HL-60/S4 (cell line): ENCODE measurements around the gene A4GALT.

Experiments
- in situ Hi-C: fragments of 300-500 bp; cut with MboI; formaldehyde crosslinking; loops from 2 replicates; pipeline ENCODE4 v1.14.3; 2022; ENCODE audit warnings: low sequenced_read_pairs

The A4GALT gene

DNA sequence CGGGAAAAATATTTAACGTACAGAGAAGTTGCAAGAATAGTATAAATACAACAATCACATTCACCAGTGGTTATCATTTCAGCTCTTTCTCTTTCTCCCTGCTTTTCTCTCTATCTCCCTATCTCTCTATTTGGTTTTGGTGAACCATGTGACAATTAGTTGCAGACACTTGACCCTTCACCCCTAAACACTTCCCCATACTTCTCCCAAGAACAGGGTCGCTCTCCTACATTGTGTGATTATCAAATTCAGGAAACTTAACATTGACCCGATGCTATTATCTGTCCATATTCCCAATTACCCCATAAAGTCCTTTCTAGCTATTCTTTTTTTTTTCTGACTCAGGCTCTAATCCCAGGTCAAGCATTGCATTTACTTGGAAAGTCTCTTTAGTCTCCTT lies 66.7 kb downstream of the A4GALT start:
- in situ Hi-C loops: no loop called here

DNA sequence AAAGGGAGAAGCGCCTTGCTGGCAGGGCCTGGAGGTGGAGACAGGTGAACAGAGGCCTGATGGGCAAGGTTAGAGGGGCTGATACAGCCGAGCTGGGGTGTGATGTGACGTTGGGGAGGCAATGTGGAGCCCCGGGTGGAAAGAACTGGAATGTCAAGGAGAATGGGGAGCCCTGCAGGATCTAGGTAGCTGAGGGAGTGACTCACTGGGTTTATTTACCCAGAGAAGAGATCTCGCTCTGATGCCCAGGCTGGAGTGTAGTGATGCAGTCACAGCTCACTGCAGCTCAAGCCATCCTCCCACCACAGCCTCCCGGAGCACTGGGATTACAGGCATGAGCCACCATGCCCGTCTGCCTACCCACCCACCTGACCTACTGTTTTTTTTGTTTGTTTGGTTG lies 69.5 kb downstream of the A4GALT start:
- in situ Hi-C loops: no loop called here

DNA sequence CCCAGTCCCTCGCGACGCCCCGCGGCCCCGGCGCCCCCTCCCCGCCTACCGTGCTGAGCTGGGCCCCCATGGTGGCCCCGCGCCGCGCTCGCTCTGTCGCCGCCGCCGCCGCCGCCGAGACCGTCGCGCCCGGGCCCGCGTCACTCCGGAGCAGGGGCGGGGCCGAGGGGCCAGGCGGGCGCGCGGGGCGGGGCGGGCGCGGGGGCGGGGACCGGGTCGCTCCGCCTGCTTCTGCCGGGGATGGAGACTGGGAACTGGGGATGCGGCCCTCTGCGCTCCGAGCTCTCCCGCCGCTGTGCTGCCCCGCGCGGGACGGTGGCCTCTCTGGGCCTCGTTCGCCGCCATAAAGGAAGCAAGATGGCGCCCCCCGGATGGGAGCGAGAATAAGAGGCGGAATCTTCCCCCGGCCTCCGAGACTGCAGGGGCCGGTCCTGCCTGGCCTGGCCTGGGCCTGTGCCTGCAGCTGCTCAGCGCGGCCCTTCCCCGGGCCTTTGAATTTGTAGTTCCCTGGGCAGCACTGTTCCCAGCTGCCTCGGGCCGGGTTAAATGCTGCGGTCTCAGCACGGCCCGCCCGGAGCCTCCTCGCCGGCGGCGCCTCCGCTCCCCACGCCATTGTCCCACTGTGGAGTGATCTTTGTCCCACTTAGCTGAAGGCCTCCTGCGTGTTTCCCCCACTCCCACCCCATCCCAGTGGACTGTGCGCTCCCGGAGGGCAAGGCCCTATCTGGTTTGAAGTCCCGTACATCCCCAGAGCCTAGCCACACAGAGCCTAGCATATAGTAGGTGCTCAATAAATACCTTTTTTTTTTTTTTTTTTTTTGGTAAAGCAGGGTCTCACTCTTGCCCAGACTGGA lies 71.2 kb downstream of the A4GALT start, which contains the start of gene CYB5R3:
Gene CYB5R3 (minus strand): TSS at position 147 of the 854 bp plus-strand sequence. CDS start 77 bp downstream, at position 70.
- in situ Hi-C loops: no loop called here

DNA sequence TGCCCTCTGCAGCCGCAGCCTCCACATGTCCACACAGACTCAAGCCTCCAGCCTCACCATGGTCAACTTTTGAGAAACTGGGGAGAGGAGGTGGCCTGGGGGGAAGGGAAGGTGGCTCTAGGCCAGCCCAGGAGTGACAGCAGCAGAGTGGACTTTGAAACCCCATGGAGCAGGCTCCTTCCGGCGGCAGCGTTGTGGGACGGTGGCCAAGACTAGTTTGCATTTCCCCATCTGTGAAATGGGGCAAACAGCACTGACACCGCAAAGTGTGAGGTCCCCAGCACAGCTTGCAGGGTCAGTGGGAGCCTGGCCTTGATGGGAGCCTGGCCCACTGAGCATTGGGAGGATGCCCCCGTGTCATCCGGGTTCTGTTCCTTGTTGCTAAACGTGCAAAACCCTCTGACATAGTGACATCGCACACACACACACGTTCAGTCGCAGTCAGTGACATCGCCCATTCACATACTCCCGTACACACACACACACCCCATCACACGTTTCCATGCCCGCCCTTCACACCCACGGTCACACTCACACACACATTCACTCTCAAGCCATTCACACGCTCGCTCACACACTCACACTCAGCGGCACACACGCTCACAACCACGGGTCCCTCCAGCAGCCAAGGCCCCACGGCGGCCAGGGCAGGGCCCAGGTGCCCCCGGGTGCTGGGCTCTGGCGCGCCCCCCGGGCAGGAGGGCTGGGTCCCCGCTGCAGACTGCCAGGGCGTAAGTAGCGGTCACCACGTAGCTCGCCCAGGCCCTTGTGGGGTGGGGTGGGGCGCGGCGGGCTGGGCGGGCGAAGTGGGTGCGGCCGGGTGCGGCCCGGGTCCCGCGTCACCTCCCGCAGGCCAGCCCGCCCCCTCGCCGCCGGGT lies 72.1 kb downstream of the A4GALT start:
- in situ Hi-C loops: no loop called here

DNA sequence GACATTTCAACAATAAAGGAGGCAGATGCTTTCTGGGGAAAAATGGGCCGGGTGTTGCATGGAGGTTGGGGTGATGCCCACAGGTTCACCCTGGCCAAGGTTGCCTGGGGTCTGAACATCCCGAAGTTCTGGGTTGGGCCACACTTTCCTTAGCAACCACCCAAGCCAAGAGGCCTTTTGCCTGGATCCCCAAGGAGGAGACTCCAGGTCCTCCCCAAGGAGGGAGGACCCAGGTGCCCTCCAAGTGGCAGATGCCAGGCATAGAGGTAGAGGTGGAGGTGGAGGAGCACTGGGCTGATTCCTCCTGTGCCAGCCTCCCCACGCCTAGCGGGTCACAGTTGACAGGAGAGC lies 72.7 kb downstream of the A4GALT start:
- in situ Hi-C loops: no loop called here

DNA sequence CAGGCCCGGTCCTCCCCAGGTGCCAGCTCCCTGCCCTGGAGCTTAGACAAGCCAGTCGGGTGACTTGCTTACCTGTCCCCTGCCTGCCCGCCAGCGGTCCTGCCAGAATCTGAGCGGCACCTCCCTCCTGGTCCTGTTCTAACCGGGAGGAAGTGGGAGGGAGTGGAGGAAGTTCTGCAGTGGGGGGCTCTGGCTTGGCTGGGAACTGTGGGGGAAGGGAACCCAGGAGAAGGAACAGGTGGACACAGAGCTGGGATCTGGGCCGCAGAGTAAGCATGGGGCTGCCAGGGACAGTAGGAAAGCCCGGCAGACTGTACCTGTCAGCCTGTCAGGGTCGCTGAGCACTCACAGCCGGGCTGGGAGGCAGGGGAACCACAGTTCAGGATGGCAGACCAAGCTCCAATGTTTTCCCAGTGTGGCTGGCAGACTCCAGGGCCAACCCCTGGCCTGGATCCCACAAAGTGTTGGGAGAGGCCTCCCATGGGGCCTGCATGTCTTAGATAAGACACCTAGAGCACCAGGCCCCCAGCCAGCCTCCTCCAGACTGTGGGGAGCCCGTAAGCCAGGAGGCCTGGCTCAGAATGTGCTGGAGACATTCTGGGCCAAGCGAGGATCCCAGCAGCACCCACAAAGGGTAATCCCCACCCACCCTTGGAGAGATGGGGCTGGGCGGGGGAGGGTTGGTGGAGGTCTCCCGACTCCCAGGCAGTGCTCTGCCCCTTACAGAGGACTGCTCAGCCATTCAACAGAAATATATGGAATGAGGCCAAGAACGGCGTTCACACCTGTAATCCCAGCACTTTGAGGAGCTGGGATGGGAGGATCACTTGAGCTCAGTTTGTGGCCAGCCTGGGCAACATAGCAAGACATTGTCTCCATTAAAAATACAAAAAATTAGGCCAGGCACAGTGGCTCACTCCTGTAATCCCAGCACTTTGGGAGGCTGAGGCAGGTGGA lies 73.8 kb downstream of the A4GALT start:
- in situ Hi-C loops: no loop called here

DNA sequence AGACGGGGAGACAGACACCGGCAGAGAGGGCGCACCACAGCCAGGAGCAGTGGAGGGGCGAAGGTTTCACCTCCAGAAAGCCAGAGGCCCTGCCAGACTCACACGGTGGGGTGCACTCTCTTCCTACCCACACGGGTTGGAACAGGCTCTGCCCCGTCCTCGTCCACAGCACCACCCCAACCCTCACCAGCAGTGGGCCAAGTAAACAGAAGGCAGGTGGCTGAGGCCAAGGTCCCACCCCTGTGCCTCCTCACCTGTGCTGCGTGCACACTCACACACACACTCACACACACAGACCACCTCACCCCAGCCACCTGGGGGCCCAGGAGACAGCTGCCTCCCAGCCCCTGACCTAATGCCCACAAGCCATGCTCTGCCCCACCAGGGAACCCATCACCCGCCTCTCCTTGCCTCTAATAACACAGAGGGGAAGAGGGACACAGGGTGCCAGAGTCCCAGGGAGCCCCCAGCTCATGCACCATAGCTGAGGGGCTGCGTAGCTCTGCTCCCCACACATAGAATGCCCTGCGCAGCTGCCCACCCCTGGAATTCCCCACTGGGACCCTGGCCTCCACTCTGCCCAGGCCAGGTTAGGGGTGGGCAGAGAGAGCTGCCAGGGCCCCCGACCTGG lies 74.6 kb downstream of the A4GALT start:
- in situ Hi-C loops: no loop called here

DNA sequence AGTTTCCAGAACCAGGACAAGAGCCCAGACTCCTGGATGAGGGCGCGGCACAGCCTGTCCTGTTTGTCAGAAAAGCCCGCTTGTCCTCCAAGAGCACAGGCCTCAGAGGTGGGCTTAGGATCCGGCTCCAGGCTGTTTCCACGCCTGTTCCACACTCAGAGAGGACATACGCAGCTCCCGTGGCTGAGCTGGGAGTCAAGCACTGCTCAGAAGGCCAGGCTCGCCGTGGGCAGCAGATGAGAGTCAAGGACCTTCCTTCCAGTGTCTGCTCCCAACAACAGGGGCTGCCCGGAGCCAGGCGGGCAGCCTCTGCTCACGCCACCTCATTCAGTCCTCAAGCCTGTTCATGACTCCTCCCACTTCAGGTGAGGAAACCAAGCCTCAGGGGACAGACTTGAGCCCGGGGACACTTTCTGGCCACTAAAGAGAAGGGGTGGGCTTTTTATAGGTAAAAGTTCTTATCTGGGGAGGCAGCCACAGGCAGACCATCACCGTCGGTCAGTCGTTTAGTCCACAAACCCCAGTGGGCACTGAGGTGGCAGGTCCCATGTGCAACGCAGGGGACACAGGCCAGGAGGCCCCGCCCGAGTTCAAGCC lies 75.2 kb downstream of the A4GALT start:
- in situ Hi-C loops: no loop called here

DNA sequence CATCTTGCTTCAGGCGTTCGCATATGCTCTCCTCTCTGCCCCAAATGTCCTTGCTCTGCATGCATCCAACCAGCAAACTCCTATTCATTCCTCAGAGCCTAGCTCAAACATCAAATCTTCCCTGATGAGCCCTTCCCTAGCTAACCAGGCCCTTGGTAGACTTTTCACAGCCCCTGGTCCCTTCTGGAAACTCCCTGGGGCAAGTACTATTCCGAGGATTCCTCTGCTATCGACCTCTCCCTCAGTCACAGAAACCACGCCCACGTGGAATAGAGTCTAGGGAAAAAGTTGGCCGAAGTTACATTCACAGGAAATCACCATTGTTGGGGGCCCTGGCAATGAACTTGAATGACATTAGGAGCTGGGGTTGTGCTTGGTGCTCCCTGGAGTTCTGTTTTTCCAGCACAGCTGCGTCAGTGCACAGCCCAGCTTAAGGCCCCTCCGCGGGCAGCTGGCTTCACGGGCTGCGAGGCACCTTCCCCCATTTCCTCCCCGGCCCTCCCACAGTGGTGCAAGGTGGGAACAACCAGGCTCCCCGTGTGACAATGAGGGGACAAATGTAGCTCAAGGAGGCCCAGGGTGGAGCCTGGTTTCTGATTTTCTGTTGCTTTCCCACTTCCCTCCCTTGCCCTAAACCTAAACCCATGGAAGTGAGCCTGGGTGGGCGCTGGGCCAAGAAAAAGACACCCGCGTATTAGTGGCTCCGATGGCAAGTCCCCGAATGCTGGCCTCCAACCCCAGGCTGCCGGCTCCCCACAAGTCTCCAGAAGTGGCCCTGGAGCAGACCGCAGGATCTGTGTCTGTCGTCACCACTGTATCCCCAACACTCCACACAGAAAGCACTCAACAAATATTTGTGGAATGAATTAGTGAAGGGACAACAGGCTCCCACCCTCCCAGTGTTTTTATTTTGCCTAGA lies 76.0 kb downstream of the A4GALT start:
- in situ Hi-C loops: no loop called here

DNA sequence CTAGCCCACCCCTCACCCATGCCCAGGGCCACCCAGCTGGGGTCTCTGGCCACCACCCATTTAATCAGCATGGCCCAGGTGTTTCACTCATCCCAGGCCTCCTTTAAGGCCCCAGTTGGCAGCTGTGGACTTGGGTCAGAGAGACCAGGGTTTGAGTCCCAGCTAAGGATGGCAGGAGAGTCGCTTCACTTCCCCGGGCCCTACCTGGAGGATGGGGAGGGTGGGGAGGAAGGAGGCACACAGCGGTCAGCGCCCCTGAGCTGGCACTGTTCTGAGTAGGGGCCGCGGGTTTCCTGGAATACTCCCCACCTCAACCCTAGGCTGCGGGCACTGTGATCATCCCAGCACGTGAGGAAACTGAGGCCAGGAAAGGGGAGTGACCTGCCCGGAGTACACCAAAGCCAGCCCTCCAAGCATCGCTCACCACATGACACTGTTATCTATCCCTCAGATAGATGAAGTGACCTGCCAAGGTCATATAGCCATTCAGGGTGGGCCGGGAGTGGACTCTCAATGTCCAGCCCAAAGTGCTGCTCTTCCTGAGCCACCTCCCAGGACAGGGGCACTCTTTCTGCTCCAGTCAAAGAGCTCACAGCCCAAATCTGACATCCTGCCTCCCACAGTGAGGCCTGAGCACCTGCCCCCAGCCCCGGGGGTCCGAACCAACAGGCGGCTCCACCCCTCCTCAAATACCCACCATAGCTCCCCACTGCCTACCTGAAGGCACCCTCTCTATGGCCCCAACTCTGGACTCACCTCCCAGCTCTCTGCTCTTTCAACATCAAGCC lies 76.8 kb downstream of the A4GALT start:
- in situ Hi-C loops: no loop called here

DNA sequence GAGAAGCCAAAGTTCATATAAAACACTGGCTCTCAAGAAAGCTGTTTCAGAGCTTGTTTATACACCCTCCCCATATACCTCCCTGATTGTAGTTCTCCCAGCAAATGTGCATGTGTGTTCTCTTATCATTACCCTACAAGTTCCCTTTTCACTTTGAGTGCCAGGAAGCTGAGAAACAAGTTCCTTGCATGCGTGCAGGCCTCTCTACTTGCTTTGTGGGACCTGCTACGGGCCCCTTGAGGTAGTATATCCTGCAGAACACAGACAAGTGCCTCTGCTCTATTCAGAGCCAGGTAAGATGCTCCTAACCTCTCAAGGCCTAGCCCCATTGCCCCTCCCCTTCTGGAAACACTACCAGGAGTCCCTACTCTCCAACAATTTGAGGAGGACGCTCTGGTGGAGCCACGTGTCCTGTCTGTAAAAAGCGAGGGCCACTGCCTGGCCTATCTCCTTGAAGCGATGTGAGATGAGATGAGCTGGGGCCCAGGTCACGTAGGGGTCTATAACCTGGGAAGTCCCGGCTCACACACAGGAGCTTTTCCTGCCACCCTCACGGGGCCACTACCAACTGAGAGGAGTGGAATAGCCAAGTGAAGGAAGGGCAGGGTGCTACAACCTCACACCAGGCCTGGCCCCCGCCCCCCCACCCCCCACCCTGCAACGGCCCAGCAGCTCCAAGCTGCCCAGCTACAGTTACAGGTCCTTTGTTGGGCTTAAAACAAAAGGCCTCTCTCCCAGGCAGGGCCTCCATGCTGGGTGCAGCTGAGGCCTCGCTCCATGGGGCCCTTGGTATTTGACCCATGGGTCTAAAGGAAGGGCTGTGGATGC lies 77.7 kb downstream of the A4GALT start:
- in situ Hi-C loops: no loop called here
